Measurements from ENCODE around the gene SOD1.

Gene SOD1

DNA sequence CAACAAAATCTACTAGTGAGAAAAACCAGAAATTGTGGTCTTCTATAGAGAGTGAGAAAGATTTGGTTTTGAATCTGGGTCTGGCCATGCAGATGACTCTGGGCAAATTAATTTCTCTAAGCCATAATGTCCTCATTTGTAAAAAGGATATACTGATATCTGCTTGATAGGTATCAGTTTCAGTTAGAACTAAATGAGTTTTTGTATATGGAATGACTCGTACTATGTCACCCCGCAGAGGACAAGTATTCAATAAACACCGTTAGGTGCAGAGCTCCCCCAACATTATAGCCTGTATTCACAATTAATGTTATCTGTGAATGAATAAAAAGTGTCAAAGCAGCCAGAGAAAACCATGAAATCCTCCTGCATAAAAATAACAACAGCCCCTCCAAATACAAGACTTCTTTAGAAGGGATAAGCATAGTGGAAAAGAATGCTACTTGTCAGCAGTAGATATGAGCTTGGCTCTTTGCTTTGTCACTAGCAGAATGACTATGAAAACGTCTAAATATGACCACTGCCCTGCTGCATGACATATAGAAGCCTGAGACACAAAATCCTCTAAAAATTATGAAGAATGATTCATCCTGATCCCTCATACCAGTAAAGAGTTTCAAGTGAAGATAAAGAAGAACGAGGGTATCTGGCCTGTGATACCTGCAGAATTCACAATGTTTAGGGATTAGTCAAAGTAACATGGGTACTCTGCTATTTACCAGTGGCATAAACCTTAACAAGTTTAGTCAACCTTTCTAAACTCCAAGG lies 54.7 kb downstream of the SOD1 start:
- no peak for DNase-seq (ENCODE audit: low spot score)
- in situ Hi-C loops (cut with MboI; ENCODE audit: low sequenced_read_pairs, unreplicated experiment) = no loop called here
- TF ChIP-seq CTCF (IDR thresholded peaks at IDR 0.05; ENCODE audit: borderline replicate concordance, control extremely low read depth, extremely low read depth, insufficient read depth, missing control alignments) = no peak

DNA sequence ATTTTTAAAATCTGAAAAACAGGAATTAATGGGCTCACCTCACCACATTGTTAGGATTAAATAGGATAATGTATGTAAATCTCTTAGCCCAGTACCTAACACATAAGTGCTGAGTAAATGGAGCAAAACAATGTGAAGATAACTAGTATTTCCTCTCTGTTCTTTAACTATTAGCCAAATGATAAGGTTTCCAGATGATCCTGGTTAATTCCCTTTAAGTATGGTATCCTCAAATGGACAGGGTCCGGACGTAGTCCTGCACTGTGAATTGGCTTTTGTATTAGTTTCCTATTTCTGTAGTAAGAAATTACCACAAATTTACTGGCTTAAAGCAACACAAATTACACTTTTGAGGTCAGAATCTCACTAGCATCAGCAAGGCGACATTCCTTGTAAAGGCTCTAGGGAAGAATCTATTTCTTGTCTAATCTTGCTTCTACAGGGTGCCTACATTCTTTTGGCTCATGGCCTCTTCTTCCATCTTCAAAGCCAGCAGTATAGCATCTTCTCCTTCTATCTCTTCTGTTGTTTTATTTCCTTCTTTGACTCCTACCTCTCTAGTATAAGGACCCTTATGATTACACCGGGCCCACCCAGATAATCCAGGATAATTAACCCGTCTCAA lies 55.4 kb downstream of the SOD1 start:
- in situ Hi-C loops (cut with MboI; ENCODE audit: low sequenced_read_pairs, unreplicated experiment) = no loop called here
- DNase-seq (ENCODE audit: low spot score) = no peak
- no peak for TF ChIP-seq CTCF (IDR thresholded peaks at IDR 0.05; ENCODE audit: borderline replicate concordance, control extremely low read depth, extremely low read depth, insufficient read depth, missing control alignments)

GRCh38 chr21:31716106-31716505 lies 56.6 kb downstream of the SOD1 start:
- DNase-seq (ENCODE audit: low spot score) = no peak
- no peak for TF ChIP-seq CTCF (IDR thresholded peaks at IDR 0.05; ENCODE audit: borderline replicate concordance, control extremely low read depth, extremely low read depth, insufficient read depth, missing control alignments)
- in situ Hi-C loops (cut with MboI; ENCODE audit: low sequenced_read_pairs, unreplicated experiment) = no loop called here

Data from GM13976 (cell line).